Measurements from ENCODE around the gene CD2.

The CD2 gene

GRCh38 chr1:116777831-116778830 is 23.9 kb downstream of the CD2 start:
- peak; percentile 72 for DNase-seq (ENCODE audit: low spot score)

- DNase-seq (ENCODE audit: low spot score), result no peak
These were observed 26.8 kb downstream of the CD2 start for GRCh38 chr1:116781034-116781433.

- DNase-seq (ENCODE audit: low spot score), result no peak
These were observed 30.8 kb downstream of the CD2 start for GRCh38 chr1:116785006-116785405.

- no peak for DNase-seq (ENCODE audit: low spot score)
These were observed 31.8 kb downstream of the CD2 start for GRCh38 chr1:116786049-116786448.

GRCh38 chr1:116791727-116792126 is 37.5 kb downstream of the CD2 start:
- no peak for DNase-seq (ENCODE audit: low spot score)

- DNase-seq (ENCODE audit: low spot score), result no peak
These were observed 39.2 kb downstream of the CD2 start for GRCh38 chr1:116793357-116793935.

GRCh38 chr1:116794371-116794770 is 40.1 kb downstream of the CD2 start:
- no peak for DNase-seq (ENCODE audit: low spot score)

GRCh38 chr1:116794804-116795481 is 40.7 kb downstream of the CD2 start:
- DNase-seq (ENCODE audit: low spot score), result no peak

- DNase-seq (ENCODE audit: low spot score), result no peak
These were observed 41.2 kb downstream of the CD2 start for GRCh38 chr1:116795482-116795829.

GRCh38 chr1:116804736-116805135 is 50.5 kb downstream of the CD2 start:
- DNase-seq (ENCODE audit: low spot score), result no peak

GRCh38 chr1:116805398-116805797 is 51.2 kb downstream of the CD2 start:
- DNase-seq (ENCODE audit: low spot score), result no peak

- no peak for DNase-seq (ENCODE audit: low spot score)
These were observed 52.0 kb downstream of the CD2 start for GRCh38 chr1:116806245-116806644.

- DNase-seq (ENCODE audit: low spot score), result no peak
These were observed 52.4 kb downstream of the CD2 start for GRCh38 chr1:116806671-116807070.

GRCh38 chr1:116807394-116808199 is 53.4 kb downstream of the CD2 start:
- DNase-seq (ENCODE audit: low spot score), result no peak

- no peak for DNase-seq (ENCODE audit: low spot score)
These were observed 54.1 kb downstream of the CD2 start for GRCh38 chr1:116808200-116808847.

- no peak for DNase-seq (ENCODE audit: low spot score)
These were observed 54.7 kb downstream of the CD2 start for GRCh38 chr1:116808848-116809508.

- DNase-seq (ENCODE audit: low spot score), result no peak
These were observed 57.1 kb downstream of the CD2 start for GRCh38 chr1:116811321-116811720.

GRCh38 chr1:116814926-116815723 is 60.9 kb downstream of the CD2 start:
- no peak for DNase-seq (ENCODE audit: low spot score)

GRCh38 chr1:116817582-116818064 is 63.4 kb downstream of the CD2 start:
- peak; percentile 57 for DNase-seq (ENCODE audit: low spot score)
